Stimulated activated CD4-positive, alpha-beta T cell treated with anti-CD3 and anti-CD28 coated beads, Interleukin-15, amount 100 ng/mL, for 1 hour (primary cell): ENCODE results near the gene KLK14.
A peak's percentile ranks its signal among the peaks of the same experiment; 100 is the strongest.

Experiments used
- DNase-seq, 2 donors: peaks; one replicate each; pipeline ENCODE4 v3.0.0-alpha.2; 2020; ENCODE audit warnings: low read depth in 1 of 2, low spot score in 1 of 2

KLK14 gene

GRCh38 chr19:51108066-51108804 is 25.5 kb upstream of the KLK14 start, which contains the start of gene CTU1:
TSS of gene CTU1 (minus strand) at chr19:51108409. CDS start at chr19:51104569, 3,840 bp downstream.
- peak; percentile 91 to 98 for DNase-seq

DNA sequence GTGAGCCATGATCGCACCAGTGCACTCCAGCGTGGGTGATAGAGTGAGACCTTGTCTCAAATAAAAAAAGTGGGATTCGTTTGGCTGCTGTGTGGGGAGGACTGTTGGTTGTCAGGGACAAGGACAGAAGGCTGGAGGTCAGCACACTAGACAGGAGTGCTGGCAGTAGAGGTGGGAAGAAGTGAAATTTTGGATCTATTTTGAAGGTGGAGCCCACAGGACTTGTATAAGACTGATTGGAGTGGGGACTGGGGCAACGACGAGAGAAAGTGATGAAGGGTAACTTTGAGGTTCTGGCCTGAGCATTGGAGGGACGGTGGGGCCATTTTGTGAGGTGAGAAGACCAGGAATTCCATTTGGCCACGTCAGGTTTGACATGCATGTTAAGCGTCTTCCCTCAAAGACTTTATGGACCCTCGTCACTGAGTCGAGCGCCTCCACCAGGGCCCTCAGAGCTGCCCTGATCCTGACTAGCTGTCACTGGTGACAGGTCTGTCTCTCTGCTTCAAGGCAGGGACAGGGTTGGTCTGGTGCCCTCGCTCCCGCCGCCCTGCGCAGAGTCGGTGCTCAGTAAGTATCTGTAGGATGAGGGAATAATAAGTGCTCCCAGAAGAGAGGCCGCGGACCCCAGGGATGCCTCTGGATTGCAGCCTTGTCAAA is 24.8 kb upstream of the KLK14 start:
- DNase-seq = no peak

GRCh38 chr19:51103926-51104341 is 21.2 kb upstream of the KLK14 start:
- no peak for DNase-seq

- no peak for DNase-seq
These were observed 20.3 kb upstream of the KLK14 start for GRCh38 chr19:51102991-51103390.

DNA sequence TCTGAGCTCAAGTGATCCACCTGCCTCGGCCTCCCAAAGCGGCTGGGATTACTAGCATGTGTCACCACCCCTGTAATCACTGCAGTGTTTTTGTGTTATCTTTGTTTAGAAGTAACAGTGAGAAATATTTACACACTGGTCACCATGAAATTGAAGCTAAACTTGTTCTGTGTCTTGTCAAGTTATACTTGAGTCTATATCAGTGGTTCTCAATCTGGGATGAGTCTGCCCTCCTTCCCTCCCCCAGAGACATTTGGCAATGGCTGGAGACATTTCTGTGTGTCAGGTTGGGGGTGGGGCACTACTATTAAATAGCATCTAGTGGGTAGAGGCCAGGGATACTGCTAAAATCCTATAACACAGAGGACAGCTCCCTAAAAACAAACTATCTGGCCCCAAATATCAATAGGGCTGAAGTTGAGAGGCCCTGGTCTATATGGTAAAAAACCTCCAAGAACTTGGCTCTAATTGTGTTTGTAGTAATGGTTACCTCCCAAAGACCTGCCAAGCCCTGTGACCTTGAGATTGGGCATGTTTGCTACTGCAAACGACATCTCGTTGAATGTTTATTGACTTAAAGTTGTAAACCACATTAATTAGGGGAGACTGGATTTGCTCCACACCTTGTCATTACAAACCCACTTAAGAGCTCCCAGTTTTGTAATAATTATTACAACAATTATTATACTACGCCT is 18.6 kb upstream of the KLK14 start:
- DNase-seq = no peak

GRCh38 chr19:51100601-51101000 is 17.9 kb upstream of the KLK14 start:
- DNase-seq = no peak

- DNase-seq = no peak
These were observed 16.3 kb upstream of the KLK14 start for GRCh38 chr19:51099047-51099382.

DNA sequence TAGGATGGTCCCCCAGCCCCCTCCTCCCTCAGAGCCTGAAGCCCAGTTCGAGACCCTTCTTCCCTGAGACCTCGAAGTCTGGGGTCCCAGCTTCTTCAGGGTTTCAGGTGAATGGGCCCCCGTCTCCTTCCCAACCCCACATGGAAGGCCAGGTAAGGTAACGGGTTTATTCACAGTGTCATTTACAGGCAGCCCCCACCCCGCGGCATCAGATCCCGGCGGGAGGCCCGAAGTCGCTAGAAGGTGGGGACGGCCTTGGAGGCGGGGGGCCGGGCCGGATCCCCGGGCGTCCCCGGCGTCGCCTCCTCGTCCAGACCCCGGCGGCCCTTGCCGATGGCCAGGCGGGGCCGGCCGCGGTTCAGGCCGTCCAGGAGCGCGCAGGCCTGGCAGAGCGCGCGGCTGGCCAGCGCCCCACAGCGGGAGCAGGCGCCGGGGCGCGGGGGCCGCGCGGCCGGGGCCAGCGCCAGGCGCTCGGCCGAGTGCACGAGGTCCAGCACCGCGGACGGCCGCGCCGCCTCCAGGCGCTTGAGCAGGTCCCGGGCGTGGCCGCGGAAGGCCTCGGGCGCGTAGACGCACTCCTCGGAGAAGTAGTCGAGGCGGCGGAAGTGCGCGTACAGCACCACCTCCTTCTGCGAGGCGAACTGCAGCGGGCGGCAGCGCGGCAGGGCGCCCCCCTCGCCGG is 15.8 kb upstream of the KLK14 start:
- DNase-seq = peak in 1 of 2 donors; percentile 9

- no peak for DNase-seq
These were observed 15.1 kb upstream of the KLK14 start for GRCh38 chr19:51097796-51098195.

GRCh38 chr19:51097166-51097738 is 14.6 kb upstream of the KLK14 start:
- DNase-seq = peak; percentile 37 to 47

DNA sequence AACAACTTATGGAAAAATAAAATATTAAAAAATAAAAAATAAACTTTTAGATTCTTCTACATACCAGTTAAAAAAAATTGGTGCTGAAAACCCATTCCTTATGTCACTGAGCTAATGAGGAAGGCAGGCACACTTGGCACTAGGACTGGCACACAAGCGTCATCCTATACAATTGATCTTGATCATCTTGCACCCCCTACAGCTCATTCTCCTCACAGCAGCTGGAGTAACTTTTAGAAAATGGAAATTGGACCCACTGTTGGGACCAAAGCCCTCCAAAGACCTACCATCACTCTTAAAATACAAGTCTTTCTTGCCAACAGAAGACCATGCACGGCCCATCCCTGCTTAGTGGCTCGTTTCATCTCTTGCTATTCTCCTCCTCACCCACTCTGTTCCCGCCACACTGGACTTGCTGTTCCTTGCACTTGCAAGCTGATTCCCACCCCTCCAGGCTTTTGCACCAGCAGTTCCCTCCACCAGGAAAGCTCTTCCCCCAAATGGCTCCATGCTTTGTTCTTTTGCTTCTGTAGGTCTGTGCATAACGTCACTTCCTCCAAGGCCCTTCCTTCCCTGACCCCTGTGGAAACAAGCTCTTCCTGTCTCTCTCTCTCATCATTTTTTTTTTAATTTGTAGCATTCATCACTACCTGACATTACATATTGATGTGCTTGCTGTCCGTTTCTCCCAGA is 13.9 kb upstream of the KLK14 start:
- DNase-seq = no peak

DNA sequence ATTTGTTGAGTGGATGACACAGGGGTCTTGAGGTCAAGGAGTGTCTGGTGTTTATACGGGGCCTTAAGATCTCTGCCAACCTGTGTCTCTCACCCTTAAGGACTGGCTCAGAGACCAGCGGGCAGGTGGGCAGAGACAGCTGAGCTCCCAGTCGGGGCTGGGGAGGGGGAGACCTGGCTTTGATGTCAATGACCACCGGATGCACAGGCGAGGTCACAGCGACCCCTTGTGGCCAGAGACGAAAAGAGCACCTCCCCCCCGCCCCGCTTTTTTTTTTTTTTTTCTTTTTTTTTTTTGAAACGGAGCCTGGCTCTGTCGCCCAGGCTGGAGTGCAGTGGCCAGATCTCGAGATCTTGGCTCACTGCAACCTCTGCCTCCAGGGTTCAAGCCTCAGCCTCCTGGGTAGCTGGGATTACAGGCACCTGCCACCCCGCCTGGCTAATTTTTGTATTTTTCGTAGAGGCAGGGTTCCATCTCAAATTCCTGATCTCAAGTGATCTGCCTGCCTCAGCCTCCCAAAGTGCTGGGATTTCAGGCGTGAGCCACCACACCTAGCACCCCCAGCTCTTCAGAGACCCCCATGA is 12.1 kb upstream of the KLK14 start:
- peak in 1 of 2 donors; percentile 18 for DNase-seq

GRCh38 chr19:51093510-51094345 is 11.0 kb upstream of the KLK14 start:
- DNase-seq = no peak

DNA sequence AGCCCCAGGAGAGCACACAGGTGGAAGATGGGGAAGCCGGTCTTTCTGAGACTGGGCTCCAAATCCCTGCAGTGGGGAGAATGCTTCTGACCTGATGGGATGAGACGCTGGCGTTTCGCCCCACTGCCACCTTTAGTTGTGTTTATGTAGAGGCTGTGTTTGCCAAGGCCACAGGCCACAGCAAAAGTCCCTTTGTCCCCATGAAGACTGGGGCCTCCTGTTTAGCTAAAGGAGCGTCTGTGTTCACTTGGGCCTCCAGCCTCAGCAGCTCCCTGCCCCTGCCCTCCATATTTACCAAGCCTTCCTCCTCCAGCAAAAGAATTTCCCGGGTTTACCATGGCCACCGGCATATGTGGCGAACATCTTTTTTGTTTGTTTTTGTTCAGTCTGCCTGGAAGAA is 10.4 kb upstream of the KLK14 start:
- DNase-seq = no peak

DNA sequence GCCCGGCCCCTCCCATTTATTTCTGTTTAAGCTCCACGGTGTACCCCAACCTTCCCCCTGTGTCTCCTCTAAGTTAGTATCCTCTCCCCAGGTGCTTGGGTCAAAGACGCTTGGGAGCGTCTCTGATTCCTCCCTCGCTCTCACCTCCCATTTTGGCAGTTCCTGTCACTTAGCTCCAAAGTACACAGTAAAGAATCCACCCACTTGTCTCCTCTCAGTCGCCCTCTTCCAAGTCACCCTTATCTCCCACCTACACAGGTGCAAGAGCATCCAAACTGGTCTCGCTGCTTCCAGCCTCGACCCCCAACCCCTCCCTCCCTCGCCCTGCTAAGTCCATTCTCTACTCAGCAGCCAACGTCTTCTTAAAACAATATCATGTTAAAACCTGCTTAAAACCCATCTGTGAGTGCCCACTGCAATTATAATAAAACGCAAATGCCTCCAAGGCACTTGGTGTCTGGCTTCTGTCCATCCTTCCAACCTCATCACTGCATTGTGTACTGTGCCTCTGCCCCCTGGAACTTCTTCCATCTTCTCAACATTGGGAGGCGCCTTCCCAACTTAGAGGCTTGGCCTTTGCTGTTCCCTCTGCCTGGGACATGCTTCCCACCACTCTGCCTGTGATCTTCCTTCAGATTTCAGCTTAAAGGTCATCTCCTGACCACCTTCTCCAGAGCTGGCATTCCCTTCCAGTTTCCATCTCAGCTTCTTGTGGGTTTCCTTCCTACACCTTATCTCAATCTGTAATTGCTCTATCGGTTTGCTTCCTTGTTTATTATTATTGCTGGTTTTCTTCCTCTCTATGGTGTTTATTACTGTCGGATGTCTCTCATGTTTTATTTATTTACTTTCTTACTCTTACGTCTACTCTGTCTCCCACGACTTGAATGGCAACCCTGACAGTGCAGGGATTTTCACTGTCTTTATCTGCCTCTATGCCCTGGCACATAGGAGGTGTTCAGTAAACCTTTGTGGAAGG is 9.5 kb upstream of the KLK14 start:
- no peak for DNase-seq

DNA sequence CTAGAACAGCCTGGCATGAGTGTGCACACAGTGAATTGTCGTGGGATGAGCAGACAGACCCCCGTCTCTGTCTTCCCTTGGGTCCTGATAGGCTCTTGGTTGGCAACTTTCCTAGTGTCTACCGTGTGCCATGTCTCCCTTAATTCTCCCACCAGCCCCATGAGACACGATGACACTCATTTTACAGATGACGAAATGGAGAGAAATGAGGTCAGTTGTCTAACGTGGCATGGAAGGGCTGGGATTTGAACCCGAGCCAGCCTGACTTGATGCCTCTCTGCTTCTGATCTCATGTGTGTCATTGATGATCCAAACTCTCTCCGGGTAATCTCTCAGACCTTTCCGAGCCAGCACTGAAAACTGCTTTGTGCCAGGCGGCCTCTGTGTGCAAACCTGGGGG is 8.4 kb upstream of the KLK14 start:
- no peak for DNase-seq

- no peak for DNase-seq
These were observed 7.8 kb upstream of the KLK14 start for GRCh38 chr19:51090471-51090870.

DNA sequence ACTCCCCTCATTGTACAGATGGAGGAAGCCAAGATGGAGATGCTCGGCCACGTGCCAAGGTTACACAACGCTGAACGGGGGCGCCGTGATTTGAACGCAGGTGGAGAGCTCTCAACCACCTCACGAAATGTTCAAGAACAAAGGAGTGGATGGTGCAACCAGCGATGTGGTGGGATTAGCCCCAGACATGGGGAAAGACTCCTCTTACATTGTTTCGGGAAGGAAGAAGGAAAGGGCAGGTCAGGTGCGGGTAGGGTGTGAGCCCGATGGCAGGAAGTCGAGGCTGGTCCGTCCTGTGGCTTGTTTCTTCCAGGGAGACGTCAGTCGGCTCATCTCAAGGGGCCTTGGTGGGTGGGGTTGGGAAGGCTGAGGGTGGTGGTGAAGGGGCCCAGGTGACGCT is 7.1 kb upstream of the KLK14 start:
- DNase-seq = no peak
